Ishikawa (cell line): ENCODE data around the gene PODXL2.

ENCODE experiments used
- CEBPB ChIP-seq: IDR thresholded peaks from 2 replicates; pipeline ENCODE4 v1.6.1; 2012
- CREB1 ChIP-seq: IDR thresholded peaks from 2 replicates; pipeline ENCODE4 v1.6.1; 2012; ENCODE audit warnings: low read depth
- EGR1 ChIP-seq: IDR thresholded peaks from 2 replicates; pipeline ENCODE4 v1.6.1; 2012
- EP300 ChIP-seq: IDR thresholded peaks from 2 replicates; pipeline ENCODE4 v1.6.1; 2012; ENCODE audit warnings: borderline replicate concordance
- FOXM1 ChIP-seq: IDR thresholded peaks from 2 replicates; pipeline ENCODE4 v1.6.1; 2012; ENCODE audit warnings: low read depth, borderline replicate concordance
- NFIC ChIP-seq: IDR thresholded peaks from 2 replicates; pipeline ENCODE4 v1.6.1; 2012
- RAD21 ChIP-seq: IDR thresholded peaks from 2 replicates; pipeline ENCODE4 v1.6.1; 2012; ENCODE audit warnings: low read depth
- TAF1 ChIP-seq: IDR thresholded peaks from 2 replicates; pipeline ENCODE4 v1.6.1; 2012; ENCODE audit warnings: low read depth, mild to moderate bottlenecking
- TCF12 ChIP-seq: IDR thresholded peaks from 2 replicates; pipeline ENCODE4 v1.6.1; 2012; ENCODE audit warnings: low read depth
- TEAD4 ChIP-seq: IDR thresholded peaks from 2 replicates; pipeline ENCODE4 v1.6.1; 2012
- YY1 ChIP-seq: IDR thresholded peaks from 2 replicates; pipeline ENCODE4 v1.6.1; 2012; ENCODE audit warnings: low read depth
- ZBTB7A ChIP-seq: IDR thresholded peaks from 2 replicates; pipeline ENCODE4 v1.6.1; 2012; ENCODE audit warnings: low read depth
- TF ChIP-seq, protein P1 (sequence below): IDR thresholded peaks from 2 replicates; pipeline ENCODE4 v1.6.1; 2012
- TF ChIP-seq, protein P2 (sequence below): IDR thresholded peaks from 2 replicates; pipeline ENCODE4 v1.6.1; 2012
- TF ChIP-seq, protein P3 (sequence below): IDR thresholded peaks from 2 replicates; pipeline ENCODE4 v1.6.1; 2012; ENCODE audit warnings: low read depth, mild to moderate bottlenecking

PODXL2 gene

DNA sequence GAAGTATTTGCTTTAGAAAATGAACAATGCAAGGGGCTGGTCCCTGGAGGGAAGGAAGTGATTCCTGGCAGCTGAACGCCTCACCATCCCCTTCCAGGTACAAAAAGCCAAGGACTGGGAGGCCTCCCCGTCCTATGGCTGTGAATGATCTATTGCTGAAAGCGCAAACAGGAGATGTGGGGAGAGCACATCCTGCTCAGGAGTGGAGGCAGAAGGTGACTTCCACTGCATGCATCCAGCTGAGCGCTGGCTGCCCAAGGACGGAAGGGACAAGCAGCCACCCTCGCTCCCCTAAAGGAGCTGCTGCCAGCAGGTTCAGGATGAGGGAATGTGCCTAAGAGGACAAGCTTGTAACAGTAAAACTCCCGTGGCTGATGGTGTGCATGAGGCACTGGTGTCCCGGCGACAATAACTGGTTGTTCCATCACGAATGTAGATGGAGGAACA lies 85.2 kb downstream of the PODXL2 start:
- TF ChIP-seq EP300: no peak

DNA sequence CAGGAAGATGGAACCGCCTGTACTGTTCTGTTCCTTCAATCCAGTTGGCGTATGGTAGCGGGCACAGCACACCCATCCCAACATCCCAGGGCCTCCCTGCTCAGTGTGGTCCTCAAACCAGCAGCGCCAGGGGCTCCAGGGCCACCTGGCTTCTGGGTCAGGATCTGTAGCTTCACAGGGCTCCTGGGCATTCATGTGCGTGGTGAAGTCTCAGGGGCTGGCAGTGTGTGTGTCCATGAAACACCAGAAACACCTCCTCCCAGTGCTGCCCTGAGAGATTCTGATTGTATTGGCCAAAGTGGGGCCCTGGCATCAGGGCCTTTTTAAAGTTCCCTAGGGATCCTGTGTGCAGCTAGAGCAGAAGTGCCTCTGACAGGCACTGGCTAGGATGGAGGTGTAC lies 85.9 kb downstream of the PODXL2 start:
- TF ChIP-seq EP300 (no peak), NFIC (no peak), TCF12 (no peak), EGR1 (no peak), YY1 (no peak), CEBPB (no peak), ZBTB7A (no peak), FOXM1 (no peak), TAF1 (no peak), CREB1 (no peak), TEAD4 (no peak), RAD21 (no peak)
- TF ChIP-seq, protein P1, sequence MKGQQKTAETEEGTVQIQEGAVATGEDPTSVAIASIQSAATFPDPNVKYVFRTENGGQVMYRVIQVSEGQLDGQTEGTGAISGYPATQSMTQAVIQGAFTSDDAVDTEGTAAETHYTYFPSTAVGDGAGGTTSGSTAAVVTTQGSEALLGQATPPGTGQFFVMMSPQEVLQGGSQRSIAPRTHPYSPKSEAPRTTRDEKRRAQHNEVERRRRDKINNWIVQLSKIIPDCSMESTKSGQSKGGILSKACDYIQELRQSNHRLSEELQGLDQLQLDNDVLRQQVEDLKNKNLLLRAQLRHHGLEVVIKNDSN: no peak
- TF ChIP-seq, protein P2, sequence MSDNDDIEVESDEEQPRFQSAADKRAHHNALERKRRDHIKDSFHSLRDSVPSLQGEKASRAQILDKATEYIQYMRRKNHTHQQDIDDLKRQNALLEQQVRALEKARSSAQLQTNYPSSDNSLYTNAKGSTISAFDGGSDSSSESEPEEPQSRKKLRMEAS: no peak
- TF ChIP-seq, protein P3, sequence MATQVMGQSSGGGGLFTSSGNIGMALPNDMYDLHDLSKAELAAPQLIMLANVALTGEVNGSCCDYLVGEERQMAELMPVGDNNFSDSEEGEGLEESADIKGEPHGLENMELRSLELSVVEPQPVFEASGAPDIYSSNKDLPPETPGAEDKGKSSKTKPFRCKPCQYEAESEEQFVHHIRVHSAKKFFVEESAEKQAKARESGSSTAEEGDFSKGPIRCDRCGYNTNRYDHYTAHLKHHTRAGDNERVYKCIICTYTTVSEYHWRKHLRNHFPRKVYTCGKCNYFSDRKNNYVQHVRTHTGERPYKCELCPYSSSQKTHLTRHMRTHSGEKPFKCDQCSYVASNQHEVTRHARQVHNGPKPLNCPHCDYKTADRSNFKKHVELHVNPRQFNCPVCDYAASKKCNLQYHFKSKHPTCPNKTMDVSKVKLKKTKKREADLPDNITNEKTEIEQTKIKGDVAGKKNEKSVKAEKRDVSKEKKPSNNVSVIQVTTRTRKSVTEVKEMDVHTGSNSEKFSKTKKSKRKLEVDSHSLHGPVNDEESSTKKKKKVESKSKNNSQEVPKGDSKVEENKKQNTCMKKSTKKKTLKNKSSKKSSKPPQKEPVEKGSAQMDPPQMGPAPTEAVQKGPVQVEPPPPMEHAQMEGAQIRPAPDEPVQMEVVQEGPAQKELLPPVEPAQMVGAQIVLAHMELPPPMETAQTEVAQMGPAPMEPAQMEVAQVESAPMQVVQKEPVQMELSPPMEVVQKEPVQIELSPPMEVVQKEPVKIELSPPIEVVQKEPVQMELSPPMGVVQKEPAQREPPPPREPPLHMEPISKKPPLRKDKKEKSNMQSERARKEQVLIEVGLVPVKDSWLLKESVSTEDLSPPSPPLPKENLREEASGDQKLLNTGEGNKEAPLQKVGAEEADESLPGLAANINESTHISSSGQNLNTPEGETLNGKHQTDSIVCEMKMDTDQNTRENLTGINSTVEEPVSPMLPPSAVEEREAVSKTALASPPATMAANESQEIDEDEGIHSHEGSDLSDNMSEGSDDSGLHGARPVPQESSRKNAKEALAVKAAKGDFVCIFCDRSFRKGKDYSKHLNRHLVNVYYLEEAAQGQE: no peak

DNA sequence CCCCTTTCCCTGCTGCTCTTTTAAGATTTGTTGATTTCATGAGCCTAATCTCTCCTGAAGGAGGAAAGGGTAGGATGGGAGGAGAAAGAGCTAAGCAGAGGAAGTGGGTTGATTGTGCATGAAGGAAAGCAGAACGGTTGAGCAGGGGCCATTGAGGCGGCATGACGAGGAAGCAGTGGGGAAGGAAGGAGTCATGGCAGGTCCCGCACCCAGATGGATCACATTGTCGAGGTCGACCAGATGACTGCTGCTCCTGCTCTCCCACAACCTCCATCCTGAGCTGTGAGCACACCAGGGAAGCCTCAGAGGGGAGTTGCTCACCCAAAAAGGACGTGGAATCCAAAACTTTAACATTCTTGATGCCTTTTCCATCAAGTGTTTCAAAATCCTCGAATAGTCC lies 86.5 kb downstream of the PODXL2 start:
- TF ChIP-seq ZBTB7A (no peak), EGR1 (no peak), TAF1 (no peak), RAD21 (no peak), EP300 (no peak), YY1 (no peak), TCF12 (no peak)
- TF ChIP-seq, protein P1: no peak

DNA sequence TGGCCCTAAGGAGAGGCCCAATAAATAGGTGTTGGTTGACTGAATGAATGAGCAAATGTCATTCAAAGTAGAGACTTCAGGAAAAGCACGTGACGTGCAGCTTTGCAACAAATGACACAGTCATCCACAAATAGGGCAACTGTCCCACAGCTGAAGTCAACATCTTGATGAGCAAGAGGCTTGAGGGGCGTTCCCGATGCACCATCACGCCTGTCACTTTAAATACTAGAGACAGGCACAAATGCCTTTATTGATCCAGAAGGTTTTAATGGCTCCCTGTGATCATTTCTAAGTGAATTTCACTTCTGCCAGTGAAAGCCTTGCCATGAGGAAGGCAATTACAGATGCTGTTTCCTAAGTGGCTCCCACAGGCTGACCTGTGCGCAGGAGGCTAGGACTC lies 87.4 kb downstream of the PODXL2 start:
- TF ChIP-seq CREB1 (no peak), RAD21 (no peak), ZBTB7A (no peak), NFIC (no peak), TEAD4 (no peak), TCF12 (no peak), FOXM1 (no peak), TAF1 (no peak), EP300 (no peak), YY1 (no peak), CEBPB (no peak), EGR1 (no peak)
- TF ChIP-seq, protein P2: no peak
- TF ChIP-seq, protein P1: no peak
- TF ChIP-seq, protein P3: no peak

DNA sequence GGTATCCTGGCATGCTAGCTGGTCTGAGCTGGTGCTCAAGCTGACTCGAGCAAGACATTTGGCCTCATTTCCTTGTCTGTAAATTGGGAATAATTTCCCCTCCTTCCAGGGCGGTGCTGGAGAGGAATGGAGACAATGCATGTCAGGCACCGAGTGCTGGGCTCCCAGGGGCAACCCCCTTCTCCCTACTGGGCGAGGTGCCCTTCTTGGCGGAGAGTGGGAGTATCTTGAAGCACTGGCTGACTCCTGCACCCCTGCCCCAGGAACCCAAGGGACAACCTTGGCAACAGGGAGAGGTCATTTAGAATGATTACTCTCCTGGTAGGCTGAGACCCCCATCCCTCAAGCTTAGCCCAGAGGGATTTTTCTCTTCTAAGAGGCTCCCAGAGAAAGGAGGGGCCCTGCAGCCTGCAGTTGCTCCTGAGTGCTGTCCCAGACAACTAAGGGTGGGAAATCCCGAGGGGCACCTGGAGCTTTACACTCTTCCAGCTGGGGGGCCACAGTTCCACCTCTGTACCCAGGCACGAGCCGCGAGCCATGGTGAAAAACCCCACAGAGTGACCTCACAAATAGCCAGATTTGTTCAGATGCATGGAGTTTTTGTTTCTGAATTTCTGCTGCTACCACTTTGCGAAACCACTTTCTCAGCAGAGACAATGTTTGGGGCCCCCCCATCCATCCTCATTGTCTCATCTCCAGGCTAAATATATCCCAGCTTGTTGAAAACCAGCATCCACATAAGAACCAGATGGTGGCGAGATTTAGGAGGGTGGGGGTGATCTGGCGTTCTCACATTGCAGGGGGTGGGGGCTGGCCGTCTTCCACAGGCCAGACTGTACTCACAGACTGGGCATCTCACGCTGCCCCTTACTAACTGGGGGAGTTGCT lies 88.6 kb downstream of the PODXL2 start:
- TF ChIP-seq FOXM1 (no peak), CEBPB (no peak), ZBTB7A (no peak), YY1 (no peak), EGR1 (no peak), TAF1 (no peak), NFIC (no peak), TCF12 (no peak), CREB1 (no peak), EP300 (no peak)
- TF ChIP-seq, protein P1: no peak
- TF ChIP-seq, protein P3: no peak
